AG08395 (cell line): ENCODE results near the gene IDI2.

Experiments used
- DNase-seq: peaks from one replicate; pipeline ENCODE4 v3.0.0; 2012; ENCODE audit warnings: mixed read lengths, low spot score

Gene IDI2

GRCh38 chr10:980468-981093 is 45.1 kb downstream of the IDI2 start:
- DNase-seq, result no peak

- DNase-seq, result no peak
These were observed 46.7 kb downstream of the IDI2 start for GRCh38 chr10:978826-979421.

GRCh38 chr10:976316-976715 is 49.3 kb downstream of the IDI2 start:
- DNase-seq, result no peak

DNA sequence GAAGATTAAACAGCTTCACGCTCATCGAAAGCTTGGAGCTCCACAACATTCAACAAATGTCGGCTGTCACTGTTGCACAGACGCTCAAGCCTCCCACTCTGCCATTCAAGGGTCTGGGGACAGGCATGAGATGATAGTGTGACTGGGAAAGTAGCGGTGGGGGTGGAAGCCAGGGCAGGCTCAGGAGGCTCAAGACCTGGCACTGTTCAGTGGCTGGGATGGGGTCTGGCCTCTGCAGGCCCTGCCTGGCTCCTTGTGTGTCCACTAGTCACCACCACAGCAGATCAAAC is 50.9 kb downstream of the IDI2 start:
- DNase-seq, result no peak

- DNase-seq, result no peak
These were observed 51.4 kb downstream of the IDI2 start for GRCh38 chr10:974038-974784.

DNA sequence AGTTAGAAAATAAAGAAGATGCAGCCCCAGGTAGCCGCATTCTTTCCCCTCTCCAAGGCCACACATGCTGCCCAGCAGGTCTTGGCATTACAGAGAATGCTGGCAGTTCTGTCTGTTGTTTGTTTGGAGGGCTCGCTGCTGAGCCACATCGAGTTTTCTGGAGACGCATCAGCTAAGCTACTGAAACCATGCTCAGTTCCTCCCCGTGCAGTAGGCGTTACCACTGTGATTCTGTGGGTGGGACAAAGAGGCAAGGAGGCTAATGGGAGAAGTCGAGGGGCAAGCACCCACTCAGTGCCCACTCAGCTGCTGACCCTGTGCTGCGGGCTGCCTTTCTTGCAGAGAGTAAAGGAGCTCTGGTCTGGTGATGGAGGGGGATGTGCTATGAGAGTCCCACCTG is 52.9 kb downstream of the IDI2 start:
- DNase-seq, result no peak

DNA sequence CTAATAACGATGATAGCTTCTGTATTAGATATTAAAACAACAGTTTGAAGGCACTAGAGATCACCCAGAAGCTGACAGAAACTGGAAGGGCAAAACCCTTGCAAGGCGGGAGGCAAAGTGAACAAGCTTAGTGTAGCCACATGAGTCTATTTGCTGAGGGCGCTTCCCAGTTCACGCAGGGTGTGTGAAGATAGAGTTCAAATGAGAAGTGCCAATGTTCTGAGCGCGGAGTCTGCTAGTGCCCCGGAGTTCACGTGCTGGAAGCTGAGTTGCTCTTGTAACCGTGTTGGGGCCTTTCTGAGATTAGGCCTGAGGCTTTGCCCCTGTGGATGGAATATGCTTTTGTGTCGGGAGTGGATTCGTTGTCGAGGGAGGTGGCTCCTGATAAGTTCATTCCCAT is 54.0 kb downstream of the IDI2 start:
- no peak for DNase-seq

DNA sequence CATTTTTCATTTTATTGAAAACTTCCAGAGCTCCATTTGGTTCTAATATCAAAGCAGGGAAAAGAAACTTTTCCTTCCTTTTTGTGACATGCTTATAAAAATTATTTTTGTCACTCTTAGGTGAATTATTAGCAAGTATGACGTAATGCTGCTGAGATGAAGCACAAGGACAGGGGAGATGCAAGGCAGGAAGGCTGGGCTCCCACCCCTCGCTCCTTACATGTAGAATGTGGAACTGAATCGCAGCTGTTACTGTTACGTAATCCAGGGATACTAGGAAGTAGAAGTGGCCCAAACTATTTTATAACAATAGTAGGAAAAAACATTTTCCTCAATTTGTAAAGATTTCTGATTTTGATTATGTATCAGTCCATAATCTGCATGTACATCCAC is 54.5 kb downstream of the IDI2 start:
- DNase-seq, result peak; percentile 25

GRCh38 chr10:970311-971149 is 55.1 kb downstream of the IDI2 start:
- peak; percentile 24 for DNase-seq

- no peak for DNase-seq
These were observed 56.0 kb downstream of the IDI2 start for GRCh38 chr10:969473-970150.
